Esophagus squamous epithelium (tissue), 4 donors: Measurements from ENCODE around the gene ZEB2.

Experiments used
- POLR2A ChIP-seq, 4 donors: fragments of 450-650 bp; IDR thresholded peaks; one replicate each; pipeline ENCODE4 v1.6.1; 2017; ENCODE audit warnings: antibody characterized with exemption in 4 of 4, mild to moderate bottlenecking in 4 of 4, moderate library complexity in 3 of 4
- TF ChIP-seq, protein P1 (sequence below), 6 experiments: fragments of 450-650 bp in 4 of 6; fragments of 200-600 bp in 2 of 6; sonication (generic) in 2 of 6; IDR thresholded peaks; one replicate each; pipeline ENCODE4 v1.5.1; 2016 to 2019; ENCODE audit warnings: antibody characterized with exemption in 6 of 6, mild to moderate bottlenecking in 4 of 6, moderate library complexity in 4 of 6

DNA sequence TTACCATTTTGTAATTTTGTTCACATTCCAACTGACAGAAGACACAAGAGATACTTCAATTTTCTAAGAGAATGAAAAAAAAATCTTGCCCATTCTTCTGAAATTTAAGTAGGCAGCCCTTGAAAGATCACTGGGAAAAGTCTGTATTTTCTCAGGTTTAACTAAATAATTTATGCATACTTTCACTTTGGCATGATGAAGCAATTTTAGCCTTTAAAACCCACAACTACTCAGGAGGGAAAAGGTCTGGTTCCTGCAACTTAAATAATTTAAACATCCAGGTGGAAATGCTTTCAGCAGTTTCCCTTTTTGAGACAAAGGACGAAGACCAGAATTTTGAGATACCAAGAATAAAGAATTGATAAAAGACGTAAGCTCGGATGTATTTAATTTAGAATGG lies 61.4 kb downstream of the ZEB2 start:
- no peak for TF ChIP-seq POLR2A (IDR thresholded peaks at IDR 0.05)
- TF ChIP-seq, protein P1, sequence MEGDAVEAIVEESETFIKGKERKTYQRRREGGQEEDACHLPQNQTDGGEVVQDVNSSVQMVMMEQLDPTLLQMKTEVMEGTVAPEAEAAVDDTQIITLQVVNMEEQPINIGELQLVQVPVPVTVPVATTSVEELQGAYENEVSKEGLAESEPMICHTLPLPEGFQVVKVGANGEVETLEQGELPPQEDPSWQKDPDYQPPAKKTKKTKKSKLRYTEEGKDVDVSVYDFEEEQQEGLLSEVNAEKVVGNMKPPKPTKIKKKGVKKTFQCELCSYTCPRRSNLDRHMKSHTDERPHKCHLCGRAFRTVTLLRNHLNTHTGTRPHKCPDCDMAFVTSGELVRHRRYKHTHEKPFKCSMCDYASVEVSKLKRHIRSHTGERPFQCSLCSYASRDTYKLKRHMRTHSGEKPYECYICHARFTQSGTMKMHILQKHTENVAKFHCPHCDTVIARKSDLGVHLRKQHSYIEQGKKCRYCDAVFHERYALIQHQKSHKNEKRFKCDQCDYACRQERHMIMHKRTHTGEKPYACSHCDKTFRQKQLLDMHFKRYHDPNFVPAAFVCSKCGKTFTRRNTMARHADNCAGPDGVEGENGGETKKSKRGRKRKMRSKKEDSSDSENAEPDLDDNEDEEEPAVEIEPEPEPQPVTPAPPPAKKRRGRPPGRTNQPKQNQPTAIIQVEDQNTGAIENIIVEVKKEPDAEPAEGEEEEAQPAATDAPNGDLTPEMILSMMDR (IDR thresholded peaks at IDR 0.05) = no peak
